PC-3 (cell line): Measurements from ENCODE around the gene NTF3. TPM values are rescaled to one million over a fixed set of nuclear protein-coding genes. Genes with fewer than 3 reads are reported as not detected.

Experiments
- ATAC-seq: fragments of 200-7000 bp; cut with Tn5 transposase; 2 replicates; pipeline ENCODE4 v1.9.1; 2020; ENCODE audit warnings: mild to moderate bottlenecking, moderate library complexity
- BruUV-seq: library from RNA; stranded (reverse); fragments of 400-500 nt; replicated peaks from 2 replicates; lab custom pipeline; 2021; lab: Mats Ljungman, UMichigan
- CTCF ChIA-PET: fragments of 300-600 bp; sonication (Branson Sonifier 250); formaldehyde crosslinking; loops from one replicate; lab custom pipeline; 2022; ENCODE audit warnings: antibody characterized with exemption; lab: Charles Lee
- POLR2A ChIA-PET: fragments of 300-600 bp; sonication (Branson Sonifier 250); formaldehyde crosslinking; loops from one replicate; lab custom pipeline; 2022; ENCODE audit warnings: antibody characterized with exemption; ENCODE audit not compliant: unreplicated experiment; lab: Charles Lee
- DNase-seq: peaks from one replicate; pipeline ENCODE4 v3.0.0-alpha.2; 2015
- H2AFZ ChIP-seq: fragments of 300-600 bp; sonication (generic); 2 replicates; pipeline ENCODE4 v1.6.0; 2016; ENCODE audit warnings: antibody characterized with exemption, low read length
- H3F3A ChIP-seq: fragments of 300-600 bp; sonication (generic); one replicate; pipeline ENCODE4 v1.6.0; 2017; ENCODE audit warnings: antibody characterized with exemption, low read length, control low read depth, mild to moderate bottlenecking; ENCODE audit not compliant: unreplicated experiment
- H3K27ac ChIP-seq: fragments of 300-600 bp; sonication (generic); 2 replicates; pipeline ENCODE4 v1.5.1; 2016; ENCODE audit warnings: mild to moderate bottlenecking, low read length
- H3K27me3 ChIP-seq: fragments of 300-600 bp; sonication (generic); 2 replicates; pipeline ENCODE4 v1.6.1; 2016; ENCODE audit warnings: low read length, mixed read lengths
- H3K36me3 ChIP-seq: fragments of 300-600 bp; sonication (generic); 2 replicates; pipeline ENCODE4 v1.6.1; 2016; ENCODE audit warnings: low read depth, mixed run types, low read length, mixed read lengths
- H3K4me1 ChIP-seq: fragments of 300-600 bp; sonication (generic); 2 replicates; pipeline ENCODE4 v1.5.1; 2016; ENCODE audit warnings: low read length; ENCODE audit not compliant: insufficient read depth
- H3K4me2 ChIP-seq: fragments of 300-600 bp; sonication (generic); 2 replicates; pipeline ENCODE4 v1.6.0; 2016; ENCODE audit warnings: low read length
- H3K4me3 ChIP-seq: fragments of 300-600 bp; sonication (generic); 2 replicates; pipeline ENCODE4 v1.5.1; 2016; ENCODE audit warnings: mild to moderate bottlenecking, low read length, mixed read lengths
- H3K79me2 ChIP-seq: fragments of 300-600 bp; sonication (generic); 2 replicates; pipeline ENCODE4 v1.6.1; 2017; ENCODE audit warnings: low read length, mixed read lengths
- H3K9ac ChIP-seq: fragments of 300-600 bp; sonication (generic); 2 replicates; pipeline ENCODE4 v1.6.0; 2016; ENCODE audit warnings: mild to moderate bottlenecking, low read length
- H3K9me2 ChIP-seq: fragments of 300-600 bp; sonication (generic); replicated peaks from 2 replicates; pipeline ENCODE4 v1.6.1; 2016; ENCODE audit warnings: mixed run types, low read length, mixed read lengths
- H3K9me3 ChIP-seq: fragments of 300-600 bp; sonication (generic); 2 replicates; pipeline ENCODE4 v1.6.1; 2016; ENCODE audit warnings: low read length, mixed read lengths
- H4K20me1 ChIP-seq: fragments of 300-600 bp; sonication (generic); 2 replicates; pipeline ENCODE4 v1.6.1; 2016; ENCODE audit warnings: low read length, mixed read lengths
- EZH2 ChIP-seq: fragments of 300-600 bp; sonication (generic); IDR thresholded peaks from one replicate; pipeline ENCODE4 v1.6.1; 2017; ENCODE audit warnings: antibody characterized with exemption, mild to moderate bottlenecking, low read length; ENCODE audit not compliant: unreplicated experiment
- EZH2phosphoT487 ChIP-seq: fragments of 300-600 bp; sonication (generic); IDR thresholded peaks from 2 replicates; pipeline ENCODE4 v1.6.1; 2018; ENCODE audit warnings: mild to moderate bottlenecking, antibody characterized with exemption, low read length, borderline replicate concordance
- intact Hi-C: fragments of 100-400 bp; cut with micrococcal nuclease; formaldehyde crosslinking; loops from 2 replicates; pipeline ENCODE4 v1.9.0; 2023
- total RNA-seq: library from RNA; depleted of rRNA; stranded (reverse); fragments of >200 nt; gene quantifications from 2 replicates; pipeline ENCODE4 v1.2.3, GENCODE V29; 2014
- TF ChIP-seq, protein P1 (sequence below): fragments of 300-600 bp; sonication (generic); conservative IDR thresholded peaks from 2 replicates; pipeline ENCODE4 v1.5.1; 2017; ENCODE audit warnings: antibody characterized with exemption, low read depth, mild to moderate bottlenecking, low read length

NTF3 gene
- total RNA-seq, 1 experiment from 2014 or later: not detected

DNA sequence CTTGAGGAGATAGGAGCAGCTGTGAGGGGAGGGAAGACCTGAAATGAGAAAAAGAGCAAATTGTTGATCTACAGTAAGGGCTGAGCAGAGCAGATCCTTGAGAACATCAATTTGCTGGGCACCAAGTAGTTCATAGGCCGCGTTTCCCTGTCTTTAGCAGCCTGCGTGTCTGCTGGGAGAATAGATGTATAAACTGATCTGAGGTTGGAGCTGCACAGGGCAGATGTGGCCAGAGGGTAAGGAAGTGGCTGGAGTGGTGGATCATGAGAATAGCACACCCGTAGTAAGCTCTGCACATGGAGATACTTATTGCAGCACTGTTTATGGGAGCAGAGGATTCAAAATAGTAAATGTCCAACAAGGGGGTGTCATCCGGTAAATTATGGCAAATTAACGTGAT lies 44.4 kb downstream of the NTF3 start:
- no peaks in the 10 kb centered on the region for H3K36me3 ChIP-seq
- H3K27ac ChIP-seq: no peak overlapping the region
- ChIA-PET POLR2A (no interaction called here), CTCF (no interaction called here)
- H3K9ac ChIP-seq: no peak overlapping the region
- TF ChIP-seq EZH2phosphoT487 (no peak), EZH2 (no peak)
- TF ChIP-seq, protein P1, sequence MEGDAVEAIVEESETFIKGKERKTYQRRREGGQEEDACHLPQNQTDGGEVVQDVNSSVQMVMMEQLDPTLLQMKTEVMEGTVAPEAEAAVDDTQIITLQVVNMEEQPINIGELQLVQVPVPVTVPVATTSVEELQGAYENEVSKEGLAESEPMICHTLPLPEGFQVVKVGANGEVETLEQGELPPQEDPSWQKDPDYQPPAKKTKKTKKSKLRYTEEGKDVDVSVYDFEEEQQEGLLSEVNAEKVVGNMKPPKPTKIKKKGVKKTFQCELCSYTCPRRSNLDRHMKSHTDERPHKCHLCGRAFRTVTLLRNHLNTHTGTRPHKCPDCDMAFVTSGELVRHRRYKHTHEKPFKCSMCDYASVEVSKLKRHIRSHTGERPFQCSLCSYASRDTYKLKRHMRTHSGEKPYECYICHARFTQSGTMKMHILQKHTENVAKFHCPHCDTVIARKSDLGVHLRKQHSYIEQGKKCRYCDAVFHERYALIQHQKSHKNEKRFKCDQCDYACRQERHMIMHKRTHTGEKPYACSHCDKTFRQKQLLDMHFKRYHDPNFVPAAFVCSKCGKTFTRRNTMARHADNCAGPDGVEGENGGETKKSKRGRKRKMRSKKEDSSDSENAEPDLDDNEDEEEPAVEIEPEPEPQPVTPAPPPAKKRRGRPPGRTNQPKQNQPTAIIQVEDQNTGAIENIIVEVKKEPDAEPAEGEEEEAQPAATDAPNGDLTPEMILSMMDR: no peak
- H3K4me3 ChIP-seq: no peak overlapping the region
- H3F3A ChIP-seq: no peaks in the 10 kb centered on the region
- intact Hi-C loops: no loop called here
- no peaks in the 10 kb centered on the region for H3K9me2 ChIP-seq
- H3K4me1 ChIP-seq: no peaks in the 10 kb centered on the region
- DNase-seq (no peak), ATAC-seq (no peak)
- peaks cover 30% of the 10 kb centered on the region; the same call in 1 of the 2 replicates for H3K27me3 ChIP-seq
- H3K79me2 ChIP-seq: no peaks in the 10 kb centered on the region
- H3K4me2 ChIP-seq: no peak overlapping the region
- no peaks in the 10 kb centered on the region for H3K9me3 ChIP-seq
- H4K20me1 ChIP-seq: no peaks in the 10 kb centered on the region
- BruUV-seq: no TSS peak
- H2AFZ ChIP-seq: no peak overlapping the region

DNA sequence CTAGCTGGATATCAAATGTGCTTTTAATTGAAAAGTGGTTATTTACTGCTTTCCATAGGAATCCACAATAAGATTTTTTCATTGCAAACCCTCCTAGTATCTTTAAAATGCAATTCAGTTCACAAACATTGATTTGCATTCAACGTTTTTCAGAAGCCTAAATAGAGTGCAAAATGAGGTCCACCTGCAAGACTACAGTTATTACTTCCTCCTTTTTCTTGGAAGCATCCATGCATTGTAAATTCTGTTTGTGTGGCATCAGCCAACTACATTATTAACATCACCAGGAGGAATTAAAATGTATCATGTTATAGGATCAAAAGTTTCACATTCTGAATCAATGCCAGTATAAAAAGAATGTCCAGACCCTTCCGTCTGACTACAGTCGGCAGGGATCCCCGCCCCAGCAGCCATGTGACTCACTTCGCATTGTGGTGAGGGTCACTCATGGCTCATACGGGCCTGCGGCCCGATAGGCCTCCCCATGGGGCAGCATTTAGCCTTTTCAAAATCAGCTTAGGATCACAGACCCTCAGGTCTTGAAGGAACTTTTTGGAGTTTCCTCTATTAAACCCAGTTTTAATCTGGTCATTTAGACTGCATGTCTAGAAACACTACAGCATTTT lies 46.3 kb downstream of the NTF3 start:
- Histone ChIP-seq H3K4me1 (no peaks in the 10 kb centered on the region), H3K4me2 (no peak overlapping the region), H3K27ac (no peak overlapping the region), H3K9me2 (no peaks in the 10 kb centered on the region), H2AFZ (no peak overlapping the region), H3K4me3 (no peak overlapping the region), H3K36me3 (no peaks in the 10 kb centered on the region), H3F3A (no peaks in the 10 kb centered on the region), H4K20me1 (no peaks in the 10 kb centered on the region), H3K9ac (no peak overlapping the region), H3K79me2 (no peaks in the 10 kb centered on the region), H3K27me3 (peaks cover 21% of the 10 kb centered on the region; the same call in 1 of the 2 replicates), H3K9me3 (no peaks in the 10 kb centered on the region)
- no peak for DNase-seq
- intact Hi-C loops: no loop called here
- POLR2A ChIA-PET: no interaction called here
- TF ChIP-seq, protein P1: no peak
- no peak for TF ChIP-seq EZH2
- no peak for TF ChIP-seq EZH2phosphoT487
- CTCF ChIA-PET: no interaction called here
- no TSS peak for BruUV-seq
- ATAC-seq: no peak

DNA sequence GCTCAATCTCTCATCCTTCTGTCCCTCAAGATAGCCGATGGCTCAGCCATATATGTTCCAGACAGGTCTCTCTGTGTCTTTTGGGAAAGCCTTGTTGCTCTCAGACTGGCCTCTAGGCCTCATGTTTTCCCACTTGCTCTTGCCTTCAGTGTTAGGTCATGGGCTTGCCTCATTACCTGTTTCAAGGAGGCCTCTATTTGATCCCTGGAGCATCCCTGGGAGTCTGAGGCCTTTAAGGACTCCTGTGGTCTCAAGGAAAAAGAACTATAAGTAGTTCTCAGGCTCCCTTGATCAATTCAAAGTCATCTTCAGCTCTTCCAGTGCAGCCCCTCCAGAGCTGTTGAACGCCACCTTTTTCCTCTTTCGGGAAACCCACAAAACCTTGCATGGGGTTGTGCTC lies 47.9 kb downstream of the NTF3 start:
- intact Hi-C loops: no loop called here
- BruUV-seq: no TSS peak
- Histone ChIP-seq H4K20me1 (no peaks in the 10 kb centered on the region), H3K9ac (no peak overlapping the region), H3K27ac (no peak overlapping the region), H2AFZ (no peak overlapping the region), H3K4me3 (no peak overlapping the region), H3K4me2 (no peak overlapping the region), H3F3A (no peaks in the 10 kb centered on the region), H3K79me2 (no peaks in the 10 kb centered on the region), H3K36me3 (no peaks in the 10 kb centered on the region), H3K27me3 (peaks cover 21% of the 10 kb centered on the region; the same call in 1 of the 2 replicates), H3K9me2 (no peaks in the 10 kb centered on the region), H3K9me3 (no peaks in the 10 kb centered on the region), H3K4me1 (no peaks in the 10 kb centered on the region)
- no peak for DNase-seq
- ChIA-PET POLR2A (no interaction called here), CTCF (no interaction called here)
- TF ChIP-seq, protein P1: no peak
- no peak for TF ChIP-seq EZH2phosphoT487
- no peak for TF ChIP-seq EZH2
- ATAC-seq: no peak
